ENCODE data around the gene SYNGR1.

Gene SYNGR1

DNA sequence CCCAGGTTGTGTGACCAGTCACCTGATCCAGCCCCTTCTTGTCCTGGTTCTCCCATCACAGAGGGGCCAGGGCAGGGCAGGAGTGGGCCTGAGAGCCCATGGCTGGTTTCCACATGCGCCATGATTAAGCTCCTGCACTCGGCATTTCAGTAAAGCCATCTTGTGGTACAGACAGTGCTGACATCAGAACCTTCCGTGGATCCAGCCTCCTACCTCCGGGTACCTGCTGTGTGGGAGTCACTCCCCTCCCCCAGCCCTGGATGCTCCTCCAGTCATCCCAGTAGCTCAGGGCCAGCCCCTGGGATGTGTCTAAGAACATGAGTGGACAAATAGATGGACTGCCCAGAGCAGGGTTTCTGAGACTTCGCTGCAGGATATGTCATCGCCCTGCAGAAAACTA lies 84.9 kb downstream of the SYNGR1 start:
- TF ChIP-seq, protein P1, sequence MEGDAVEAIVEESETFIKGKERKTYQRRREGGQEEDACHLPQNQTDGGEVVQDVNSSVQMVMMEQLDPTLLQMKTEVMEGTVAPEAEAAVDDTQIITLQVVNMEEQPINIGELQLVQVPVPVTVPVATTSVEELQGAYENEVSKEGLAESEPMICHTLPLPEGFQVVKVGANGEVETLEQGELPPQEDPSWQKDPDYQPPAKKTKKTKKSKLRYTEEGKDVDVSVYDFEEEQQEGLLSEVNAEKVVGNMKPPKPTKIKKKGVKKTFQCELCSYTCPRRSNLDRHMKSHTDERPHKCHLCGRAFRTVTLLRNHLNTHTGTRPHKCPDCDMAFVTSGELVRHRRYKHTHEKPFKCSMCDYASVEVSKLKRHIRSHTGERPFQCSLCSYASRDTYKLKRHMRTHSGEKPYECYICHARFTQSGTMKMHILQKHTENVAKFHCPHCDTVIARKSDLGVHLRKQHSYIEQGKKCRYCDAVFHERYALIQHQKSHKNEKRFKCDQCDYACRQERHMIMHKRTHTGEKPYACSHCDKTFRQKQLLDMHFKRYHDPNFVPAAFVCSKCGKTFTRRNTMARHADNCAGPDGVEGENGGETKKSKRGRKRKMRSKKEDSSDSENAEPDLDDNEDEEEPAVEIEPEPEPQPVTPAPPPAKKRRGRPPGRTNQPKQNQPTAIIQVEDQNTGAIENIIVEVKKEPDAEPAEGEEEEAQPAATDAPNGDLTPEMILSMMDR (IDR thresholded peaks at IDR 0.05; ENCODE audit: insufficient read depth, low read depth, low read length, missing control alignments), result no peak
- no peak overlapping the region for H3K4me3 ChIP-seq (ENCODE audit: low read depth, low read length)
- no peak for DNase-seq (ENCODE audit: low read depth)

All from GM12865 (cell line).